Activated CD8-positive, alpha-beta T cell treated with anti-CD3 and anti-CD28 coated beads for 36 hours (primary cell): Measurements from ENCODE around the gene BUD31. TPM values are rescaled to one million over a fixed set of nuclear protein-coding genes. Genes with fewer than 3 reads are reported as not detected.

ENCODE experiments used
- ATAC-seq: fragments of 200-7000 bp; cut with Tn5 transposase; one replicate; pipeline ENCODE4 v1.10.0; 2021; ENCODE audit warnings: mild to moderate bottlenecking, moderate library complexity
- CTCF ChIA-PET: fragments of 350-600 bp; sonication (Branson Sonifier 250); formaldehyde crosslinking; loops from one replicate; lab custom pipeline; 2021; ENCODE audit warnings: antibody characterized with exemption; lab: Charles Lee
- POLR2A ChIA-PET: fragments of 350-600 bp; sonication (Branson Sonifier 250); formaldehyde crosslinking; loops from one replicate; lab custom pipeline; 2021; ENCODE audit warnings: antibody characterized with exemption; lab: Charles Lee
- DNase-seq: peaks from one replicate; pipeline ENCODE4 v3.0.0-alpha.2; 2020
- H3K27ac Mint-ChIP-seq: one replicate; pipeline ENCODE4 v1.8.0; 2021; ENCODE audit warnings: mild to moderate bottlenecking, mixed read lengths
- H3K27me3 Mint-ChIP-seq: one replicate; pipeline ENCODE4 v1.8.0; 2021; ENCODE audit warnings: mixed read lengths
- H3K36me3 Mint-ChIP-seq: one replicate; pipeline ENCODE4 v1.8.0; 2021; ENCODE audit warnings: low read depth, mixed read lengths
- H3K4me1 Mint-ChIP-seq: one replicate; pipeline ENCODE4 v1.8.0; 2021; ENCODE audit warnings: low read depth, mixed read lengths
- H3K4me3 Mint-ChIP-seq: one replicate; pipeline ENCODE4 v1.8.0; 2021; ENCODE audit warnings: mild to moderate bottlenecking, moderate library complexity, mixed read lengths
- H3K9me3 Mint-ChIP-seq: one replicate; pipeline ENCODE4 v1.8.0; 2021; ENCODE audit warnings: mixed read lengths
- CTCF ChIP-seq: fragments of 200-600 bp; IDR thresholded peaks from one replicate; pipeline ENCODE4 v1.8.0; 2022; ENCODE audit warnings: antibody characterized with exemption, mild to moderate bottlenecking
- intact Hi-C: fragments of 100-400 bp; cut with micrococcal nuclease; formaldehyde crosslinking; loops from one replicate; pipeline ENCODE4 v1.10.0; 2022
- total RNA-seq, 2 experiments: library from RNA; stranded (reverse); gene quantifications; one replicate each; pipeline ENCODE4 v1.2.3, GENCODE V29; 2021

BUD31 gene
- total RNA-seq, 2 experiments from 2014 or later = 118 to 124 TPM

GRCh38 chr7:99365318-99366141 lies 43.2 kb upstream of the BUD31 start:
- no peaks in the 10 kb centered on the region for H3K9me3 Mint-ChIP-seq
- intact Hi-C loops = no loop called here
- ChIA-PET CTCF (interaction anchor here (0.6 to 2.0 kb wide), 9 partner anchors 9 to 227 kb away, joined by 3 to 9 read pairs (median 5); no protein-coding TSS in a partner anchor), POLR2A (no interaction called here)
- H3K27me3 Mint-ChIP-seq = no peaks in the 10 kb centered on the region
- H3K27ac Mint-ChIP-seq = no peak overlapping the region
- H3K36me3 Mint-ChIP-seq = peaks cover 32% of the 10 kb centered on the region
- DNase-seq = peak; percentile 68
- ATAC-seq = peak; percentile 79
- TF ChIP-seq CTCF = peak; percentile 69
- H3K4me3 Mint-ChIP-seq = no peak overlapping the region
- peaks cover 10% of the 10 kb centered on the region for H3K4me1 Mint-ChIP-seq

GRCh38 chr7:99366646-99367045 lies 42.1 kb upstream of the BUD31 start:
- H3K9me3 Mint-ChIP-seq = no peaks in the 10 kb centered on the region
- TF ChIP-seq CTCF = no peak
- ATAC-seq (no peak), DNase-seq (no peak)
- no peaks in the 10 kb centered on the region for H3K27me3 Mint-ChIP-seq
- ChIA-PET CTCF (interaction anchor here (0.8 kb wide), 1 partner anchor 19 kb away, joined by 7 read pairs; no protein-coding TSS in a partner anchor), POLR2A (interaction anchor here (1.0 kb wide), 1 partner anchor 14 kb away, joined by 3 read pairs; no protein-coding TSS in a partner anchor)
- H3K27ac Mint-ChIP-seq = no peak overlapping the region
- intact Hi-C loops = no loop called here
- H3K4me3 Mint-ChIP-seq = no peak overlapping the region
- H3K36me3 Mint-ChIP-seq = peaks cover 26% of the 10 kb centered on the region
- H3K4me1 Mint-ChIP-seq = peaks cover 7% of the 10 kb centered on the region

GRCh38 chr7:99368750-99369389 lies 39.9 kb upstream of the BUD31 start:
- ChIA-PET CTCF (interaction anchor here (1.2 kb wide), 1 partner anchor 18 kb away, joined by 3 read pairs; no protein-coding TSS in a partner anchor), POLR2A (interaction anchor here (1.0 kb wide), 1 partner anchor 39 kb away, joined by 6 read pairs; the partner anchor contains the start of gene PDAP1)
- no peak for TF ChIP-seq CTCF
- Mint-ChIP-seq H3K36me3 (peaks cover 16% of the 10 kb centered on the region), H3K9me3 (no peaks in the 10 kb centered on the region), H3K27ac (peak overlapping the region; percentile 49), H3K27me3 (no peaks in the 10 kb centered on the region), H3K4me1 (peaks cover 18% of the 10 kb centered on the region), H3K4me3 (no peak overlapping the region)
- DNase-seq (no peak), ATAC-seq (no peak)
- intact Hi-C loops = no loop called here

GRCh38 chr7:99369767-99370391 lies 38.9 kb upstream of the BUD31 start:
- no peaks in the 10 kb centered on the region for H3K9me3 Mint-ChIP-seq
- CTCF ChIA-PET = interaction anchor here (1.2 to 1.5 kb wide), 2 partner anchors 8 to 17 kb away, joined by 3 read pairs; no protein-coding TSS in a partner anchor
- DNase-seq (peak; percentile 26), ATAC-seq (no peak)
- POLR2A ChIA-PET = interaction anchor here (0.6 to 1.5 kb wide), 3 partner anchors 9 to 235 kb away, joined by 3 read pairs; no protein-coding TSS in a partner anchor
- intact Hi-C loops = no loop called here
- H3K36me3 Mint-ChIP-seq = peaks cover 13% of the 10 kb centered on the region
- H3K27ac Mint-ChIP-seq = no peak overlapping the region
- no peak for TF ChIP-seq CTCF
- no peak overlapping the region for H3K4me3 Mint-ChIP-seq
- H3K27me3 Mint-ChIP-seq = no peaks in the 10 kb centered on the region
- H3K4me1 Mint-ChIP-seq = peaks cover 19% of the 10 kb centered on the region
